ACC112 (cell line): ENCODE measurements around the gene EXO1.
A peak's percentile ranks its signal among the peaks of the same experiment; 100 is the strongest.

ENCODE experiments used
- H2AFZ ChIP-seq: fragments of 200-600 bp; sonication (generic); one replicate; pipeline ENCODE4 v1.6.0; 2017; ENCODE audit warnings: antibody characterized with exemption, low read length; ENCODE audit not compliant: unreplicated experiment
- H3K27ac ChIP-seq: fragments of 200-600 bp; sonication (generic); 2 replicates; pipeline ENCODE4 v1.5.1; 2014; ENCODE audit warnings: low read depth, mild to moderate bottlenecking, antibody characterized with exemption, low read length, moderate library complexity
- H3K27me3 ChIP-seq: fragments of 200-600 bp; sonication (generic); 2 replicates; pipeline ENCODE4 v1.6.1; 2014; ENCODE audit warnings: mild to moderate bottlenecking, antibody characterized with exemption, low read length, moderate library complexity, mixed read lengths; ENCODE audit not compliant: insufficient read depth
- H3K36me3 ChIP-seq: fragments of 200-600 bp; sonication (generic); 2 replicates; pipeline ENCODE4 v1.6.1; 2016; ENCODE audit warnings: mild to moderate bottlenecking, antibody characterized with exemption, low read length, moderate library complexity, mixed read lengths; ENCODE audit not compliant: insufficient read depth
- H3K4me1 ChIP-seq: fragments of 200-600 bp; sonication (generic); one replicate; pipeline ENCODE4 v1.6.1; 2016; ENCODE audit warnings: low read length, mixed read lengths; ENCODE audit not compliant: insufficient read depth, unreplicated experiment, control insufficient read depth
- H3K4me3 ChIP-seq: fragments of 200-600 bp; sonication (generic); 2 replicates; pipeline ENCODE4 v1.5.1; 2014; ENCODE audit warnings: mild to moderate bottlenecking, low read depth, low read length
- H3K79me2 ChIP-seq: fragments of 200-600 bp; sonication (generic); one replicate; pipeline ENCODE4 v1.6.0; 2016; ENCODE audit warnings: low read length; ENCODE audit not compliant: control insufficient read depth, unreplicated experiment, insufficient read depth

EXO1 gene

GRCh38 chr1:241836941-241837340, 11.1 kb upstream of the EXO1 start:
- no peak overlapping the region for H2AFZ ChIP-seq
- no peaks in the 10 kb centered on the region for H3K36me3 ChIP-seq

GRCh38 chr1:241837416-241837815, 10.6 kb upstream of the EXO1 start:
- no peaks in the 10 kb centered on the region for H3K36me3 ChIP-seq
- H3K4me3 ChIP-seq: no peak overlapping the region
- H3K27ac ChIP-seq: peak overlapping the region; percentile 58
- peaks cover 16% of the 10 kb centered on the region for H3K4me1 ChIP-seq
- no peaks in the 10 kb centered on the region for H3K27me3 ChIP-seq
- H3K79me2 ChIP-seq: no peaks in the 10 kb centered on the region
- H2AFZ ChIP-seq: no peak overlapping the region

More at GRCh38 chr1:241836941-241837340, 11.1 kb upstream of the EXO1 start:
- Histone ChIP-seq H3K79me2 (no peaks in the 10 kb centered on the region), H3K4me3 (no peak overlapping the region), H3K27me3 (no peaks in the 10 kb centered on the region), H3K27ac (no peak overlapping the region), H3K4me1 (peaks cover 14% of the 10 kb centered on the region)

- peak overlapping the region; percentile 46 for H2AFZ ChIP-seq
- H3K36me3 ChIP-seq: no peaks in the 10 kb centered on the region
- H3K79me2 ChIP-seq: no peaks in the 10 kb centered on the region
- H3K4me1 ChIP-seq: peaks cover 21% of the 10 kb centered on the region
- H3K4me3 ChIP-seq: no peak overlapping the region
- peak overlapping the region; percentile 58 for H3K27ac ChIP-seq
- no peaks in the 10 kb centered on the region for H3K27me3 ChIP-seq
These were observed 10.1 kb upstream of the EXO1 start for GRCh38 chr1:241837901-241838300.

GRCh38 chr1:241838897-241839296, 9.1 kb upstream of the EXO1 start:
- Histone ChIP-seq H3K27me3 (no peaks in the 10 kb centered on the region), H3K27ac (no peak overlapping the region), H3K4me1 (peaks cover 21% of the 10 kb centered on the region), H3K36me3 (no peaks in the 10 kb centered on the region), H2AFZ (no peak overlapping the region), H3K4me3 (no peak overlapping the region), H3K79me2 (no peaks in the 10 kb centered on the region)

- no peak overlapping the region for H3K27ac ChIP-seq
- H3K79me2 ChIP-seq: no peaks in the 10 kb centered on the region
- no peaks in the 10 kb centered on the region for H3K36me3 ChIP-seq
These were observed 8.5 kb upstream of the EXO1 start for GRCh38 chr1:241839369-241839979.

GRCh38 chr1:241840164-241840563, 7.8 kb upstream of the EXO1 start:
- Histone ChIP-seq H3K4me1 (peaks cover 21% of the 10 kb centered on the region), H3K27me3 (no peaks in the 10 kb centered on the region), H3K79me2 (no peaks in the 10 kb centered on the region), H2AFZ (no peak overlapping the region), H3K27ac (no peak overlapping the region), H3K36me3 (no peaks in the 10 kb centered on the region), H3K4me3 (no peak overlapping the region)

More at GRCh38 chr1:241839369-241839979, 8.5 kb upstream of the EXO1 start:
- Histone ChIP-seq H3K27me3 (no peaks in the 10 kb centered on the region), H3K4me3 (no peak overlapping the region), H2AFZ (no peak overlapping the region), H3K4me1 (peaks cover 21% of the 10 kb centered on the region)

GRCh38 chr1:241841691-241842090, 6.3 kb upstream of the EXO1 start:
- H3K79me2 ChIP-seq: no peaks in the 10 kb centered on the region
- peaks cover 22% of the 10 kb centered on the region for H3K4me1 ChIP-seq
- no peak overlapping the region for H3K4me3 ChIP-seq
- H2AFZ ChIP-seq: no peak overlapping the region
- H3K36me3 ChIP-seq: no peaks in the 10 kb centered on the region
- no peak overlapping the region for H3K27ac ChIP-seq
- H3K27me3 ChIP-seq: no peaks in the 10 kb centered on the region

GRCh38 chr1:241842565-241842964, 5.4 kb upstream of the EXO1 start:
- Histone ChIP-seq H2AFZ (no peak overlapping the region), H3K36me3 (no peaks in the 10 kb centered on the region), H3K4me1 (peaks cover 24% of the 10 kb centered on the region), H3K4me3 (no peak overlapping the region), H3K79me2 (no peaks in the 10 kb centered on the region), H3K27me3 (no peaks in the 10 kb centered on the region), H3K27ac (no peak overlapping the region)

- H3K27me3 ChIP-seq: no peaks in the 10 kb centered on the region
- peaks cover 15% of the 10 kb centered on the region for H3K79me2 ChIP-seq
- H3K4me3 ChIP-seq: no peak overlapping the region
- H3K27ac ChIP-seq: no peak overlapping the region
- no peak overlapping the region for H2AFZ ChIP-seq
- H3K4me1 ChIP-seq: peaks cover 24% of the 10 kb centered on the region
- no peaks in the 10 kb centered on the region for H3K36me3 ChIP-seq
These were observed 3.4 kb upstream of the EXO1 start for GRCh38 chr1:241844593-241844992.

- Histone ChIP-seq H3K4me3 (no peak overlapping the region), H3K27me3 (no peaks in the 10 kb centered on the region), H3K27ac (no peak overlapping the region), H2AFZ (peak overlapping the region; percentile 80), H3K36me3 (peaks cover 2% of the 10 kb centered on the region), H3K4me1 (peaks cover 25% of the 10 kb centered on the region), H3K79me2 (peaks cover 17% of the 10 kb centered on the region)
These were observed 1.6 kb upstream of the EXO1 start for GRCh38 chr1:241846375-241846774.

- H3K4me3 ChIP-seq: peak overlapping the region; percentile 92
- peaks cover 25% of the 10 kb centered on the region for H3K4me1 ChIP-seq
- peak overlapping the region; percentile 80 for H2AFZ ChIP-seq
- peaks cover 4% of the 10 kb centered on the region for H3K36me3 ChIP-seq
- H3K27me3 ChIP-seq: no peaks in the 10 kb centered on the region
- peak overlapping the region; percentile 93 for H3K27ac ChIP-seq
- peaks cover 17% of the 10 kb centered on the region for H3K79me2 ChIP-seq
These were observed 1.0 kb upstream of the EXO1 start for GRCh38 chr1:241846862-241847539.
